ENCODE results near the gene CEL. TPM values are rescaled to one million over a fixed set of nuclear protein-coding genes. Genes with fewer than 3 reads are reported as not detected.
"Not testable (repeated sequence)": the region's sequence is repeated elsewhere in the genome, so short reads cannot be mapped to it uniquely, and the experiment has no call there.

Gene CEL
- total and polyA plus RNA-seq, 4 donors, result 1.5 to 4.5 (median 3.8) TPM

DNA sequence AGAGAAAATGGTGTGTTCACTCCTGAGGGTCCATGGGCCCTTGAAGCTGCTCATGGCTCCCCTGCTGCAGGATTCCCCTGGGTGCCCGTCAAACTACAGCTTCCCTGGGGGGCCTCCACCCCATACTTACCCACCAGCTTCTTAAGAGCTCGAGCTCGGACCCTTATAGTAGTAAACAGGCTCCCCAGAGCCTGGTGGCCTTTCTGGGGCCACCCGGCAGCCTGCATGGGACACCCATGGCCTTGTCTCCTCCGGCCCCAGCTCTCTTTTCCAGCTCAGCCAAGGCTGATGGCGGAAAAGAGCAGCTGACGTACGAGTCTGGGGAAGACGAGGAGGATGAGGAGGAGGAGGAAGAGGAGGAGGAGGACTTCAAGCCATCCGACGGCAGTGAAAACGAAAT lies 4.2 kb upstream of the CEL start:
- intact Hi-C loops (cut with DNase I), result no loop called here

GRCh38 chr9:133058071-133058470 lies 3.7 kb upstream of the CEL start:
- 71 to 86% methylated on average over 7 of the region's 7 CpGs for WGBS, 2 donors
- intact Hi-C loops (cut with DNase I), result no loop called here
- Histone ChIP-seq H3K4me3 (ENCODE audit: low read length in 2 of 2) (no peak overlapping the region), H3K27ac (ENCODE audit: low read depth in 1 of 2, low read length in 2 of 2) (no peak overlapping the region), H3K9me3 (ENCODE audit: control insufficient read depth, low read length) (no peaks in the 10 kb centered on the region), H3K4me1 (ENCODE audit: control insufficient read depth in 1 of 2, insufficient read depth in 2 of 2, low read length in 2 of 2) (no peaks in the 10 kb centered on the region), H3K27me3 (ENCODE audit: control insufficient read depth in 1 of 2, insufficient read depth in 2 of 2, low read length in 1 of 2) (no peaks in the 10 kb centered on the region), H3K36me3 (ENCODE audit: control insufficient read depth in 1 of 2, insufficient read depth in 2 of 2, low read length in 1 of 2) (no peaks in the 10 kb centered on the region)
- DNase-seq, result peak in 1 of 2 donors; percentile 69
- ATAC-seq (ENCODE audit: low FRiP score), result no peak

More for the DNA sequence above, 4.2 kb upstream of the CEL start:
- 91 to 92% methylated on average over 12 of the region's 12 CpGs for WGBS, 2 donors
- ATAC-seq (ENCODE audit: low FRiP score), result no peak
- DNase-seq, result peak in 1 of 2 donors; percentile 44
- no peaks in the 10 kb centered on the region for H3K4me1 ChIP-seq (ENCODE audit: control insufficient read depth in 1 of 2, insufficient read depth in 2 of 2, low read length in 2 of 2)
- H3K27ac ChIP-seq (ENCODE audit: low read depth in 1 of 2, low read length in 2 of 2), result no peak overlapping the region
- H3K36me3 ChIP-seq (ENCODE audit: control insufficient read depth in 1 of 2, insufficient read depth in 2 of 2, low read length in 1 of 2), result no peaks in the 10 kb centered on the region
- H3K27me3 ChIP-seq (ENCODE audit: control insufficient read depth in 1 of 2, insufficient read depth in 2 of 2, low read length in 1 of 2), result no peaks in the 10 kb centered on the region
- no peaks in the 10 kb centered on the region for H3K9me3 ChIP-seq (ENCODE audit: control insufficient read depth, low read length)
- no peak overlapping the region for H3K4me3 ChIP-seq (ENCODE audit: low read length in 2 of 2)

DNA sequence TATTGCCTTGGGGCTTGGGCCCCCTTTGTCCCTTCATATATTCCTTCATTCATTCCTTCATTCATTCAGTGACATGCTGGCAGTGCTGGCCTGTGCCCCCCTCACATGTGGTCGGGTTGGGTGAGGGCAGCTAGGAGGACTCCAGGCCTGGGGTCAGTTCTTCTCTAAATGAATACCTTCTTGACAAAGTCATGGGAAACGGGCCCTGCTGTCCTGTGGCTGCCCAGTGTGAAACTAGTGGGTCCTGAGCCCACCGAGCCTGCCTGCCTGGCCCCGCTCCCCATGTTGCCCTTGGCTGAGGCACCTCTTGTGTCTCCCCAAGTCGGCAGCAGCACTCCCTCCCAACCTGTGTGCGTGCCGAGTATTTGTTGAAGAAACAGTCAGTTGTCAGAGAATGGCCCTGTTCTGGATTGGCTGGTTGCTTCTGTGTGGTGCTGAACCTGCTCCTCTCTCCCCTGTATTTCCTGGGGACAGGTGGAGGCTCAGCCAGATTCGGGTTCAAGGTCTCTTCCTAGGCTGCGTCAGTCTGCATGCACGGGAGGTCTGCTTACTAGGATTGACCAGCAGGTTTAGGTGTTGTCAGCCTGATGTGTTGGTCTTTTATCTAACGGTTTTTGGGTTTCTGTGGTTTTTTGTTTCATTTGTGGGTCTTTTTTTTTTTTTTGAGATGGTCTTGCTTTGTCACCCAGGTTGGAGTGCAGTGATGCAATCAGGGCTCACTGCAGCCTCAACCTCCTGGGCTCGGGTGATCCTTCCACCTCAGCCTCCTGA lies 3.0 kb upstream of the CEL start:
- WGBS, 2 donors, result 78 to 81% methylated on average over 12 of the region's 12 CpGs
- H3K4me3 ChIP-seq (ENCODE audit: low read length in 2 of 2), result no peak overlapping the region
- DNase-seq (peak in 1 of 2 donors; percentile 51), ATAC-seq (ENCODE audit: low FRiP score) (no peak)
- intact Hi-C loops (cut with DNase I), result no loop called here
- no peaks in the 10 kb centered on the region for H3K27me3 ChIP-seq (ENCODE audit: control insufficient read depth in 1 of 2, insufficient read depth in 2 of 2, low read length in 1 of 2)
- no peaks in the 10 kb centered on the region for H3K9me3 ChIP-seq (ENCODE audit: control insufficient read depth, low read length)
- no peaks in the 10 kb centered on the region for H3K4me1 ChIP-seq (ENCODE audit: control insufficient read depth in 1 of 2, insufficient read depth in 2 of 2, low read length in 2 of 2)
- H3K27ac ChIP-seq (ENCODE audit: low read depth in 1 of 2, low read length in 2 of 2), result no peak overlapping the region
- H3K36me3 ChIP-seq (ENCODE audit: control insufficient read depth in 1 of 2, insufficient read depth in 2 of 2, low read length in 1 of 2), result no peaks in the 10 kb centered on the region

- ATAC-seq (ENCODE audit: low FRiP score), result no peak
- Histone ChIP-seq H3K36me3 (ENCODE audit: control insufficient read depth in 1 of 2, insufficient read depth in 2 of 2, low read length in 1 of 2) (no peaks in the 10 kb centered on the region), H3K9me3 (ENCODE audit: control insufficient read depth, low read length) (no peaks in the 10 kb centered on the region), H3K27ac (ENCODE audit: low read depth in 1 of 2, low read length in 2 of 2) (no peak overlapping the region), H3K4me1 (ENCODE audit: control insufficient read depth in 1 of 2, insufficient read depth in 2 of 2, low read length in 2 of 2) (no peaks in the 10 kb centered on the region), H3K27me3 (ENCODE audit: control insufficient read depth in 1 of 2, insufficient read depth in 2 of 2, low read length in 1 of 2) (no peaks in the 10 kb centered on the region), H3K4me3 (ENCODE audit: low read length in 2 of 2) (no peak overlapping the region)
- WGBS, 2 donors, result 55 to 60% methylated on average over 7 of the region's 7 CpGs
- intact Hi-C loops (cut with DNase I), result no loop called here
- peak in 1 of 2 donors; percentile 41 for DNase-seq
These were observed 2.2 kb upstream of the CEL start for GRCh38 chr9:133059623-133060022.

DNA sequence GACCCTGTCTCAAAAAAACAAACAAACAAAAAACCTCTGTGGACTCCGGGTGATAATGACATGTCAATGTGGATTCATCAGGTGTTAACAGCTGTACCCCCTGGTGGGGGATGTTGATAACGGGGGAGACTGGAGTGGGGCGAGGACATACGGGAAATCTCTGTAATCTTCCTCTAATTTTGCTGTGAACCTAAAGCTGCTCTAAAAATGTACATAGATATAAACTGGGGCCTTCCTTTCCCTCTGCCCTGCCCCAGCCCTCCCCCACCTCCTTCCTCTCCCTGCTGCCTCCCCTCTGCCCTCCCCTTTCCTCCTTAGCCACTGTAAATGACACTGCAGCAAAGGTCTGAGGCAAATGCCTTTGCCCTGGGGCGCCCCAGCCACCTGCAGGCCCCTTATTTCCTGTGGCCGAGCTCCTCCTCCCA lies 1.4 kb upstream of the CEL start:
- Histone ChIP-seq H3K27me3 (ENCODE audit: control insufficient read depth in 1 of 2, insufficient read depth in 2 of 2, low read length in 1 of 2) (no peaks in the 10 kb centered on the region), H3K4me3 (ENCODE audit: low read length in 2 of 2) (no peak overlapping the region), H3K27ac (ENCODE audit: low read depth in 1 of 2, low read length in 2 of 2) (no peak overlapping the region), H3K4me1 (ENCODE audit: control insufficient read depth in 1 of 2, insufficient read depth in 2 of 2, low read length in 2 of 2) (no peaks in the 10 kb centered on the region), H3K36me3 (ENCODE audit: control insufficient read depth in 1 of 2, insufficient read depth in 2 of 2, low read length in 1 of 2) (no peaks in the 10 kb centered on the region), H3K9me3 (ENCODE audit: control insufficient read depth, low read length) (no peaks in the 10 kb centered on the region)
- peak in 1 of 2 donors; percentile 43 for DNase-seq
- 74 to 84% methylated on average over 5 to 6 of the region's 6 CpGs for whole genome bisulfite sequencing, 2 donors
- intact Hi-C loops (cut with DNase I), result no loop called here
- no peak for ATAC-seq (ENCODE audit: low FRiP score)

DNA sequence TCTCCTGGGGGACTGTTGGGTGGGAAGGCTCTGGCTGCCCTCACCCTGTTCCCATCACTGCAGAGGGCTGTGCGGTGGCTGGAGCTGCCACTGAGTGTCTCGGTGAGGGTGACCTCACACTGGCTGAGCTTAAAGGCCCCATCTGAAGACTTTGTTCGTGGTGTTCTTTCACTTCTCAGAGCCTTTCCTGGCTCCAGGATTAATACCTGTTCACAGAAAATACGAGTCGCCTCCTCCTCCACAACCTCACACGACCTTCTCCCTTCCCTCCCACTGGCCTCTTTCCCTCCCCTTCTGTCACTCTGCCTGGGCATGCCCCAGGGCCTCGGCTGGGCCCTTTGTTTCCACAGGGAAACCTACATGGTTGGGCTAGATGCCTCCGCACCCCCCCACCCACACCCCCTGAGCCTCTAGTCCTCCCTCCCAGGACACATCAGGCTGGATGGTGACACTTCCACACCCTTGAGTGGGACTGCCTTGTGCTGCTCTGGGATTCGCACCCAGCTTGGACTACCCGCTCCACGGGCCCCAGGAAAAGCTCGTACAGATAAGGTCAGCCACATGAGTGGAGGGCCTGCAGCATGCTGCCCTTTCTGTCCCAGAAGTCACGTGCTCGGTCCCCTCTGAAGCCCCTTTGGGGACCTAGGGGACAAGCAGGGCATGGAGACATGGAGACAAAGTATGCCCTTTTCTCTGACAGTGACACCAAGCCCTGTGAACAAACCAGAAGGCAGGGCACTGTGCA lies 590 bp upstream of the CEL start:
- ATAC-seq (ENCODE audit: low FRiP score); H3K27me3 ChIP-seq (ENCODE audit: control insufficient read depth in 1 of 2, insufficient read depth in 2 of 2, low read length in 1 of 2); intact Hi-C loops (cut with DNase I); H3K4me1 ChIP-seq (ENCODE audit: control insufficient read depth in 1 of 2, insufficient read depth in 2 of 2, low read length in 2 of 2); H3K27ac ChIP-seq (ENCODE audit: low read depth in 1 of 2, low read length in 2 of 2); H3K9me3 ChIP-seq (ENCODE audit: control insufficient read depth, low read length); H3K4me3 ChIP-seq (ENCODE audit: low read length in 2 of 2); H3K36me3 ChIP-seq (ENCODE audit: control insufficient read depth in 1 of 2, insufficient read depth in 2 of 2, low read length in 1 of 2): not testable (repeated sequence)
- DNase-seq, result peak in 1 of 2 donors; percentile 57
- WGBS, 2 donors, result 57 to 61% methylated on average over 13 to 14 of the region's 14 CpGs

DNA sequence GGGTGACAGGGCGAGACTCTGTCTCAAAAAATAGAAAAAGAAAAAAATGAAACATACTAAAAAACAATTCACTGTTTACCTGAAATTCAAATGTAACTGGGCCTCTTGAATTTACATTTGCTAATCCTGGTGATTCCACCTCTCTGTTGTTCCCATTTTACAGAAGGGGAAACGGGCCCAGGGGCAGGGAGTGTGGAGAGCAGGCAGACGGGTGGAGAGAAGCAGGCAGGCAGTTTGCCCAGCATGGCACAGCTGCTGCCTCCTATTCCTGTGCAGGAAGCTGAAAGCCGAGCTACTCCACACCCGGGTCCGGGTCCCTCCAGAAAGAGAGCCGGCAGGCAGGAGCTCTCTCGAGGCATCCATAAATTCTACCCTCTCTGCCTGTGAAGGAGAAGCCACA lies 788 bp downstream of the CEL start:
- H3K36me3 ChIP-seq (ENCODE audit: control insufficient read depth in 1 of 2, insufficient read depth in 2 of 2, low read length in 1 of 2); H3K27ac ChIP-seq (ENCODE audit: low read depth in 1 of 2, low read length in 2 of 2); H3K27me3 ChIP-seq (ENCODE audit: control insufficient read depth in 1 of 2, insufficient read depth in 2 of 2, low read length in 1 of 2); H3K4me1 ChIP-seq (ENCODE audit: control insufficient read depth in 1 of 2, insufficient read depth in 2 of 2, low read length in 2 of 2); ATAC-seq (ENCODE audit: low FRiP score); H3K9me3 ChIP-seq (ENCODE audit: control insufficient read depth, low read length); H3K4me3 ChIP-seq (ENCODE audit: low read length in 2 of 2); intact Hi-C loops (cut with DNase I): not testable (repeated sequence)
- DNase-seq, result peak in 1 of 2 donors; percentile 55
- WGBS, 2 donors, result 63 to 73% methylated on average over 2 to 4 of the region's 8 CpGs

DNA sequence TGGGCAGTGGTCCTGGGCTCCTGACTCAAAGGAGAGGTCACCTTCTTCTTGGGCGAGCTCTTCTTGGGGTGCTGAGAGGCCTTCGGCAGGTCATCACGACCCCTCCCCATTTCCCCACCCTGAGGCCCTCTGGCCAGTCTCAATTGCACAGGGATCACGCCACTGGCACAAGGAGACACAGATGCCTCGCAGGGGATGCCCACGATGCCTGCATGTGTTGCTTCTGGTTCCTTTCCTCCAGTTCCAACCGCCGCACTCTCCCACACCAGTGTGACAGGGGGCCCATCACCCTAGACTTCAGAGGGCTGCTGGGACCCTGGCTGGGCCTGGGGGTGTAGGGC lies 1.3 kb downstream of the CEL start:
- no peak overlapping the region for H3K4me3 ChIP-seq (ENCODE audit: low read length in 2 of 2)
- peak in 1 of 2 donors; percentile 55 for DNase-seq
- ATAC-seq (ENCODE audit: low FRiP score), result no peak
- no peaks in the 10 kb centered on the region for H3K4me1 ChIP-seq (ENCODE audit: control insufficient read depth in 1 of 2, insufficient read depth in 2 of 2, low read length in 2 of 2)
- H3K27ac ChIP-seq (ENCODE audit: low read depth in 1 of 2, low read length in 2 of 2), result no peak overlapping the region
- 83 to 89% methylated on average over 8 of the region's 8 CpGs for WGBS, 2 donors
- H3K9me3 ChIP-seq (ENCODE audit: control insufficient read depth, low read length), result no peaks in the 10 kb centered on the region
- no peaks in the 10 kb centered on the region for H3K27me3 ChIP-seq (ENCODE audit: control insufficient read depth in 1 of 2, insufficient read depth in 2 of 2, low read length in 1 of 2)
- no peaks in the 10 kb centered on the region for H3K36me3 ChIP-seq (ENCODE audit: control insufficient read depth in 1 of 2, insufficient read depth in 2 of 2, low read length in 1 of 2)
- intact Hi-C loops (cut with DNase I), result no loop called here
